HEK293T (cell line): ENCODE data around the gene NHERF1.
A peak's percentile ranks its signal among the peaks of the same experiment; 100 is the strongest.

Source experiments
- CTCF ChIA-PET: fragments of 350-600 bp; formaldehyde crosslinking; extraction: SDS; loops from one replicate; lab custom pipeline; 2021; ENCODE audit warnings: antibody characterized with exemption, inconsistent platforms; lab: Yijun Ruan, JAX
- POLR2A ChIA-PET: fragments of 350-600 bp; formaldehyde crosslinking; extraction: SDS; loops from one replicate; lab custom pipeline; 2020; ENCODE audit warnings: antibody characterized with exemption, inconsistent platforms; lab: Yijun Ruan, JAX
- DNase-seq: peaks from one replicate; pipeline ENCODE4 v3.0.0; 2012; ENCODE audit warnings: mixed read lengths; ENCODE audit errors: extremely low spot score
- ARNT ChIP-seq: fragments of 450-650 bp; IDR thresholded peaks from 2 replicates; pipeline ENCODE4 v1.6.1; 2017; ENCODE audit warnings: mild to moderate bottlenecking
- BHLHE40 ChIP-seq: fragments of 450-650 bp; IDR thresholded peaks from 2 replicates; pipeline ENCODE4 v1.6.1; 2016; ENCODE audit warnings: mild to moderate bottlenecking, moderate library complexity, borderline replicate concordance
- CTBP1 ChIP-seq: fragments of 450-650 bp; IDR thresholded peaks from 2 replicates; pipeline ENCODE4 v1.6.1; 2016; ENCODE audit warnings: borderline replicate concordance
- ELF4 ChIP-seq: fragments of 450-650 bp; IDR thresholded peaks from 2 replicates; pipeline ENCODE4 v1.6.1; 2017; ENCODE audit warnings: antibody characterized with exemption
- FOXA1 ChIP-seq: fragments of 450-650 bp; IDR thresholded peaks from 2 replicates; pipeline ENCODE4 v1.6.1; 2016; ENCODE audit warnings: mild to moderate bottlenecking
- FOXK2 ChIP-seq: fragments of 450-650 bp; IDR thresholded peaks from 2 replicates; pipeline ENCODE4 v1.6.1; 2016; ENCODE audit warnings: mild to moderate bottlenecking
- FOXM1 ChIP-seq: fragments of 450-650 bp; IDR thresholded peaks from 2 replicates; pipeline ENCODE4 v1.6.1; 2017; ENCODE audit warnings: mild to moderate bottlenecking, borderline replicate concordance
- HDGF ChIP-seq: fragments of 450-650 bp; IDR thresholded peaks from 2 replicates; pipeline ENCODE4 v1.6.1; 2017; ENCODE audit warnings: antibody characterized with exemption, borderline replicate concordance
- L3MBTL2 ChIP-seq: fragments of 450-650 bp; conservative IDR thresholded peaks from 2 replicates; pipeline ENCODE4 v1.6.1; 2016; ENCODE audit warnings: mild to moderate bottlenecking
- LEF1 ChIP-seq: fragments of 450-650 bp; IDR thresholded peaks from 2 replicates; pipeline ENCODE4 v1.6.1; 2017; ENCODE audit warnings: mild to moderate bottlenecking, borderline replicate concordance
- NFRKB ChIP-seq: fragments of 450-650 bp; IDR thresholded peaks from 2 replicates; pipeline ENCODE4 v1.6.1; 2016; ENCODE audit warnings: mild to moderate bottlenecking, moderate library complexity
- PKNOX1 ChIP-seq: fragments of 450-650 bp; IDR thresholded peaks from 2 replicates; pipeline ENCODE4 v1.6.1; 2016
- SP1 ChIP-seq: fragments of 450-650 bp; IDR thresholded peaks from 2 replicates; pipeline ENCODE4 v1.6.1; 2017
- SUZ12 ChIP-seq: fragments of 450-650 bp; IDR thresholded peaks from 2 replicates; pipeline ENCODE4 v1.6.1; 2016; ENCODE audit warnings: mild to moderate bottlenecking
- TARDBP ChIP-seq: fragments of 450-650 bp; IDR thresholded peaks from 2 replicates; pipeline ENCODE4 v1.6.1; 2016
- ZNF384 ChIP-seq: fragments of 450-650 bp; IDR thresholded peaks from 2 replicates; pipeline ENCODE4 v1.6.1; 2016

Gene NHERF1

DNA sequence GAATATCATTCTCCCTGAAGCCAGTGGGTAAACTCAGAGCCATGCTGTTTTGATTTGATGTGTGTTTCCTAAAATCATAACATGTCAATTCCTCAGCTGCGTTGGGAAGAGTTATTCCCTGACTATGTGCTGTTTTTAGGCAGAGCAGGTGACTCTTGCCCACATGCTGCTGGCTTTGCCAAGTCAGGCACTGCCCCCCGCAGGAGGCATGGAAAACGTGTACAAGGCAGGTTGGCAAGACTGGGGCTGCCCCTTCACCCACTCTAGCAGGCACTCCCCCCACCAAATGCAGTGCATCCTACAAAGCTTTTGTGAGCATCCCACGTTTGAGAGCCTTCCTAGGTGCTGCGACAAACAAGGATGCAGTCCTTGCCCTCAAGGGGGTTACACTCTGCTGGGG lies 66.0 kb downstream of the NHERF1 start:
- ChIA-PET POLR2A (no interaction called here), CTCF (no interaction called here)
- DNase-seq = no peak
- no peak for TF ChIP-seq NFRKB
- no peak for TF ChIP-seq BHLHE40
- TF ChIP-seq HDGF = no peak
- no peak for TF ChIP-seq ARNT
- TF ChIP-seq ZNF384 = no peak
- TF ChIP-seq SP1 = no peak
- no peak for TF ChIP-seq L3MBTL2
- no peak for TF ChIP-seq TARDBP
- TF ChIP-seq LEF1 = no peak
- TF ChIP-seq CTBP1 = no peak
- no peak for TF ChIP-seq FOXK2
- TF ChIP-seq FOXM1 = no peak
- no peak for TF ChIP-seq ELF4
- TF ChIP-seq PKNOX1 = no peak
- TF ChIP-seq FOXA1 = no peak

DNA sequence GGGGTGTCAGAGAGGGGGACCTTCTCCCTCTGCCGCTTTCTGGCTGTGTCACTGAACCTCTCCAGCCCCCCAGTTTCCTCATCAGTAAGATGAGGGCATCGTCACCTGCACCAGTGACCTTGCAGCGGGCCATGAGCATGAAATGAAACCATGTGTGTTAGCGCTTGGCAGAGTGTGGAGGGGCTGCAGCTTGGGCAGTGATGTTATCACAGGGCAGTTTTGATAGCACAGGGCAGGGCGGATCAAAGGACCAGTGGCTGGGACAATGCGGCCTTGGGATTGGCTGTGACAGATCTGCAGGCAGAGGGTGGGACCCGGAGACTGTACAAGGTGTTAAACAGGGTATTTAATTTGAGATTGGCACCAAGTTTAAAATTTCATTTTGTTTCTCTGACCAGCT lies 66.6 kb downstream of the NHERF1 start:
- ChIA-PET CTCF (no interaction called here), POLR2A (no interaction called here)
- TF ChIP-seq ZNF384 (no peak), SUZ12 (no peak), L3MBTL2 (no peak), TARDBP (no peak), HDGF (no peak), FOXM1 (no peak), FOXK2 (no peak), NFRKB (no peak), ELF4 (no peak), LEF1 (no peak), PKNOX1 (no peak), CTBP1 (no peak)
- DNase-seq = no peak

DNA sequence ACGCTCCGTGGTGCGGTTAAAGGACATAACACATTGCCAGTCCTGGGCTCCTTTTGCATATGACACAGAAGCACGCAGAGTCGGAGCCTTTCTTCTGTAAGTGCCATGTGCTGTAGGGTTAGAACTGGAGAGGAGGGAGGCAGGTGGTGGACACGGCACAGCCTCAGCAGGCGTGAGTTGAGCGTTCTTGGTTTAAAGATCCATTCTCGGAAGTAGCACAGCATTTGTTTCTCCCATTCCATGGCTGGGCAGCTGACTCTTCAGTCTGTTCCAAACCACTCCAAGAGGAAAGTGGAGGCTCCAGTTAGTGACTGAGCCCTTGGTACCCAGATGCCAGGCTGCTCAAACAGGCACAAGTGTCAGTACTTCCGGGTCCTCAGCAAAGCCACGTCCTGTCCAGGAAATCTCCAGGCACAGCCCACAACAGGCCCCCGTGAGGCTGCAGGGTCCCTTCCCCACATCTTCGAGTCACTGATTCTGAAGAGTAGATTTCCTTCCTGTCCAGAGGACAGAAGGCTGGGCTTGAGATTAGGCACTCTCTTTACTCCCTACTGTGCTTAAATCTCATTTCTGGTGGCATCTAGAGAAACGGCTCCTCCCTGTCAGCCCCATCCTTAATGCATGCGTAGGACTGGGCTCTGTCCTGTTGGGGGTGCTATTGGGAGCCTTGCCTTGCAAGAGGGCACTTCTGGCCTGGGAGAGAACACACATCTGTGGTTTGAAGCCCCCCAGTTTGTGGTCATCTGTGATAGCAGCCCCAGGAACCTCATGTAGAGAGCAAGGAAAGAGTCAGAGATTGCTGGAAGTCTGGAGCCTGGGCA lies 67.3 kb downstream of the NHERF1 start:
- ChIA-PET POLR2A (no interaction called here), CTCF (interaction anchor here (0.6 to 1.4 kb wide), 4 partner anchors 9 to 40 kb away, joined by 3 read pairs; no protein-coding TSS in a partner anchor)
- DNase-seq = peak; percentile 54
- TF ChIP-seq TARDBP = no peak
- TF ChIP-seq FOXA1 = no peak
- no peak for TF ChIP-seq CTBP1
- TF ChIP-seq ARNT = no peak
- TF ChIP-seq NFRKB = no peak
- no peak for TF ChIP-seq ZNF384
- no peak for TF ChIP-seq L3MBTL2
- no peak for TF ChIP-seq LEF1

GRCh38 chr17:74816905-74817620 lies 68.6 kb downstream of the NHERF1 start:
- no peak for DNase-seq
- TF ChIP-seq CTBP1 = no peak
- no peak for TF ChIP-seq NFRKB
- TF ChIP-seq SP1 = no peak
- no peak for TF ChIP-seq HDGF
- TF ChIP-seq SUZ12 = no peak
- TF ChIP-seq FOXA1 = no peak
- TF ChIP-seq TARDBP = no peak
- CTCF ChIA-PET = interaction anchor here (0.6 to 1.4 kb wide), 5 partner anchors 10 to 45 kb away, joined by 3 to 4 read pairs (median 3); no protein-coding TSS in a partner anchor
- POLR2A ChIA-PET = no interaction called here

GRCh38 chr17:74818291-74818938 lies 70.0 kb downstream of the NHERF1 start:
- POLR2A ChIA-PET = interaction anchor here (1.2 kb wide), 1 partner anchor 55 kb away, joined by 3 read pairs; the partner anchor contains the start of gene FDXR
- TF ChIP-seq FOXA1 = no peak
- no peak for TF ChIP-seq HDGF
- TF ChIP-seq PKNOX1 = no peak
- TF ChIP-seq TARDBP = no peak
- no peak for TF ChIP-seq FOXK2
- TF ChIP-seq BHLHE40 = no peak
- TF ChIP-seq LEF1 = no peak
- no peak for TF ChIP-seq SUZ12
- no peak for TF ChIP-seq FOXM1
- no peak for TF ChIP-seq ARNT
- TF ChIP-seq L3MBTL2 = no peak
- no peak for TF ChIP-seq ZNF384
- TF ChIP-seq SP1 = no peak
- no peak for TF ChIP-seq CTBP1
- no peak for TF ChIP-seq NFRKB
- CTCF ChIA-PET = no interaction called here
- no peak for DNase-seq
